ENCODE data around the gene CFAP299.
"Not testable (repeated sequence)": the region's sequence is repeated elsewhere in the genome, so short reads cannot be mapped to it uniquely, and the experiment has no call there.

The CFAP299 gene

GRCh38 chr4:80798082-80798481 lies 462.6 kb downstream of the CFAP299 start:
- DNase-seq (ENCODE audit: low read depth) = no peak

GRCh38 chr4:80800719-80801118 lies 465.2 kb downstream of the CFAP299 start:
- DNase-seq (ENCODE audit: low read depth); H3K4me3 ChIP-seq (ENCODE audit: control insufficient read depth, low read depth, low read length): not testable (repeated sequence)

More at GRCh38 chr4:80798082-80798481, 462.6 kb downstream of the CFAP299 start:
- no peak overlapping the region for H3K4me3 ChIP-seq (ENCODE audit: control insufficient read depth, low read depth, low read length)
- TF ChIP-seq CTCF (conservative IDR thresholded peaks at IDR 0.05; ENCODE audit: control insufficient read depth, insufficient read depth, low read depth, low read length) = no peak

- no peak for TF ChIP-seq CTCF (conservative IDR thresholded peaks at IDR 0.05; ENCODE audit: control insufficient read depth, insufficient read depth, low read depth, low read length)
- no peak overlapping the region for H3K4me3 ChIP-seq (ENCODE audit: control insufficient read depth, low read depth, low read length)
- no peak for DNase-seq (ENCODE audit: low read depth)
These were observed 467.8 kb downstream of the CFAP299 start for GRCh38 chr4:80803337-80803736.

- no peak for TF ChIP-seq CTCF (conservative IDR thresholded peaks at IDR 0.05; ENCODE audit: control insufficient read depth, insufficient read depth, low read depth, low read length)
- DNase-seq (ENCODE audit: low read depth) = no peak
These were observed 470.9 kb downstream of the CFAP299 start for GRCh38 chr4:80806472-80806871.

GRCh38 chr4:80809039-80809729 lies 473.7 kb downstream of the CFAP299 start:
- DNase-seq (ENCODE audit: low read depth) = no peak
- TF ChIP-seq CTCF (conservative IDR thresholded peaks at IDR 0.05; ENCODE audit: control insufficient read depth, insufficient read depth, low read depth, low read length) = no peak
- no peak overlapping the region for H3K4me3 ChIP-seq (ENCODE audit: control insufficient read depth, low read depth, low read length)

More at GRCh38 chr4:80806472-80806871, 470.9 kb downstream of the CFAP299 start:
- H3K4me3 ChIP-seq (ENCODE audit: control insufficient read depth, low read depth, low read length) = no peak overlapping the region

- no peak for TF ChIP-seq CTCF (conservative IDR thresholded peaks at IDR 0.05; ENCODE audit: control insufficient read depth, insufficient read depth, low read depth, low read length)
These were observed 475.9 kb downstream of the CFAP299 start for GRCh38 chr4:80811406-80811805.

GRCh38 chr4:80812145-80812544 lies 476.6 kb downstream of the CFAP299 start:
- no peak for TF ChIP-seq CTCF (conservative IDR thresholded peaks at IDR 0.05; ENCODE audit: control insufficient read depth, insufficient read depth, low read depth, low read length)
- no peak for DNase-seq (ENCODE audit: low read depth)
- no peak overlapping the region for H3K4me3 ChIP-seq (ENCODE audit: control insufficient read depth, low read depth, low read length)

More at GRCh38 chr4:80811406-80811805, 475.9 kb downstream of the CFAP299 start:
- no peak for DNase-seq (ENCODE audit: low read depth)
- no peak overlapping the region for H3K4me3 ChIP-seq (ENCODE audit: control insufficient read depth, low read depth, low read length)

Measured in fibroblast of mammary gland (primary cell).